ENCODE data around the gene STRA6.

Gene STRA6

GRCh38 chr15:74134387-74135027 lies 68.1 kb downstream of the STRA6 start:
- peak; percentile 45 for DNase-seq (ENCODE audit: low read depth)
- TF ChIP-seq CTCF (conservative IDR thresholded peaks at IDR 0.05; ENCODE audit: low read length): peak; percentile 62
- no peak overlapping the region for H3K4me3 ChIP-seq (ENCODE audit: low read length)

GRCh38 chr15:74133694-74134386 lies 68.7 kb downstream of the STRA6 start:
- no peak for DNase-seq (ENCODE audit: low read depth)
- TF ChIP-seq CTCF (conservative IDR thresholded peaks at IDR 0.05; ENCODE audit: low read length): no peak
- no peak overlapping the region for H3K4me3 ChIP-seq (ENCODE audit: low read length)

- no peak overlapping the region for H3K4me3 ChIP-seq (ENCODE audit: low read length)
- DNase-seq (ENCODE audit: low read depth): peak; percentile 52
- TF ChIP-seq CTCF (conservative IDR thresholded peaks at IDR 0.05; ENCODE audit: low read length): no peak
Observed at GRCh38 chr15:74132681-74133651, 69.6 kb downstream of the STRA6 start.

- no peak overlapping the region for H3K4me3 ChIP-seq (ENCODE audit: low read length)
- DNase-seq (ENCODE audit: low read depth): no peak
- no peak for TF ChIP-seq CTCF (conservative IDR thresholded peaks at IDR 0.05; ENCODE audit: low read length)
Observed at GRCh38 chr15:74131628-74132413, 70.8 kb downstream of the STRA6 start.

GRCh38 chr15:74130849-74131627 lies 71.5 kb downstream of the STRA6 start:
- H3K4me3 ChIP-seq (ENCODE audit: low read length): no peak overlapping the region
- no peak for TF ChIP-seq CTCF (conservative IDR thresholded peaks at IDR 0.05; ENCODE audit: low read length)
- no peak for DNase-seq (ENCODE audit: low read depth)
